ENCODE results near the gene SYP. TPM values are rescaled to one million over a fixed set of nuclear protein-coding genes. Genes with fewer than 3 reads are reported as not detected.

The SYP gene
- total RNA-seq, 1 experiment from 2014 or later: 0.75 TPM

DNA sequence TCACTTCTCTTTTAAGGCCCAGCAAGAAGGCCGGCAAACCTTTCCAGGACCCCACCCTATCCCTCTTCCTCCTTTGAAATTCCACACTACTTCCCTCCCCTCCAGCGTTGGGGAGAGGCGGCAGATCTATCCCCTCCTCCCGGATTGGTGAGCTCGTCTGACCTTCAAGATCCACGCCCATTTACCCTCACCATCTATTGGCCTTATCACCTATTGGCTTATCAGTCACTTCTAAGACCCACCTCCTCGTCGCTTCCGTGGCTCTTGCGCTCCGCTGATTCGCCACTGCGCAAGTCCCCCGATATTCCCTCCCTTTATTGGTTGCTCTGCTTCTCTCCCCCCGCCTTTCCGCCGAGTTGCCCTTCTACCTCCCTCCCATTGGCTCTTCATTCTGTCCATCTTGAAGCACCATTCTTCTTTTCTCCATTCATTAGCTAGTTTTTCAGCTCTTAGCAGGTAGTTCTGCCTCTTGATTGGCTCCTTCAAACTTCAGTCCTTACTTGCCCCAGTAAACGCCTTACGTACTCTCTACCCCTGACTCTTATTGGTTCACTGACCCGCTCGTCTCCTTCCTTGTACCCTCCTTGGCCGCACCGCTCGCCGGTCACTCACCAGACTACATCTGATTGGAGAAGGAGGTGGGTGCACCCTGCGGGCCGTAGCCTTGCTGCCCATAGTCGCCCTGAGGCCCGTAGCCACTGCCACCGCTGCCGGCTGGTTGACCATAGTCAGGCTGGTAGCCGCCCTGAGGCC, 9.0 kb downstream of the SYP start:
- Mint-ChIP-seq H3K27me3 (ENCODE audit: insufficient read depth, unreplicated experiment) (no peaks in the 10 kb centered on the region), H3K9me3 (ENCODE audit: unreplicated experiment) (peaks cover 6% of the 10 kb centered on the region), H3K4me1 (ENCODE audit: insufficient read depth, unreplicated experiment) (peaks cover 16% of the 10 kb centered on the region), H3K36me3 (ENCODE audit: insufficient read depth, unreplicated experiment) (peaks cover 10% of the 10 kb centered on the region), H3K4me3 (ENCODE audit: unreplicated experiment) (peak overlapping the region; percentile 83), H3K27ac (ENCODE audit: low read depth, unreplicated experiment) (peak overlapping the region; percentile 86)
- no TSS peak for BruUV-seq (replicated peaks)
- TF ChIP-seq, protein P1, sequence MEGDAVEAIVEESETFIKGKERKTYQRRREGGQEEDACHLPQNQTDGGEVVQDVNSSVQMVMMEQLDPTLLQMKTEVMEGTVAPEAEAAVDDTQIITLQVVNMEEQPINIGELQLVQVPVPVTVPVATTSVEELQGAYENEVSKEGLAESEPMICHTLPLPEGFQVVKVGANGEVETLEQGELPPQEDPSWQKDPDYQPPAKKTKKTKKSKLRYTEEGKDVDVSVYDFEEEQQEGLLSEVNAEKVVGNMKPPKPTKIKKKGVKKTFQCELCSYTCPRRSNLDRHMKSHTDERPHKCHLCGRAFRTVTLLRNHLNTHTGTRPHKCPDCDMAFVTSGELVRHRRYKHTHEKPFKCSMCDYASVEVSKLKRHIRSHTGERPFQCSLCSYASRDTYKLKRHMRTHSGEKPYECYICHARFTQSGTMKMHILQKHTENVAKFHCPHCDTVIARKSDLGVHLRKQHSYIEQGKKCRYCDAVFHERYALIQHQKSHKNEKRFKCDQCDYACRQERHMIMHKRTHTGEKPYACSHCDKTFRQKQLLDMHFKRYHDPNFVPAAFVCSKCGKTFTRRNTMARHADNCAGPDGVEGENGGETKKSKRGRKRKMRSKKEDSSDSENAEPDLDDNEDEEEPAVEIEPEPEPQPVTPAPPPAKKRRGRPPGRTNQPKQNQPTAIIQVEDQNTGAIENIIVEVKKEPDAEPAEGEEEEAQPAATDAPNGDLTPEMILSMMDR (IDR thresholded peaks at IDR 0.05; ENCODE audit: unreplicated experiment): no peak
- intact Hi-C loops (cut with micrococcal nuclease): loop anchor here (1.0 to 10.0 kb wide), 4 partner anchors 68 to 686 kb away; partner anchors contain the start of genes GPKOW, PPP1R3F and USP27X
- ChIA-PET POLR2A (interaction anchor here (0.5 to 2.7 kb wide), 20 partner anchors 10 to 1003 kb away, joined by 3 to 48 read pairs (median 4); partner anchors contain the start of genes CLCN5, PLP2, PPP1R3F and SLC35A2), CTCF (interaction anchor here (0.6 to 3.7 kb wide), 4 partner anchors 36 to 602 kb away, joined by 3 to 15 read pairs (median 3); no protein-coding TSS in a partner anchor)
- peak; percentile 97 for DNase-seq (ENCODE audit: unreplicated experiment)

DNA sequence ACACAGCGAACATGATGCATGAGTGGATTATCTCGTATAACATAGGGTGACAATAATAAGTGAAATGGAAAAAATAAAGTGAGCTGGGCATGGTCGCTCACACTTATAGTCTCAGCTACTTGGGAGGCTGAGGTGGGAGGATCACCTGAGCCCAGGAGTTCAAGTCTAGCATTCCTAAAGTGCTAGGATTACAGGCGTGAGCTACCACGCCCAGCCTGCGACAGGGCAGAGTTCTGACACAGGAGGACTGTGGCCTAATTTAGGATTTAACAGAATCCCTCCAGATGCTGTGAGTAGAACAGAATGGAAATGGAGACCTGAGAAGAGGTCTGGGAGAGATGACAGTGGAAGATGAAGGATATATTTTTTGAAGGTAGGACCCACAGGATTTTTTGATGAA, 10.4 kb downstream of the SYP start:
- peaks cover 6% of the 10 kb centered on the region for H3K9me3 Mint-ChIP-seq (ENCODE audit: unreplicated experiment)
- DNase-seq (ENCODE audit: unreplicated experiment): no peak
- peaks cover 16% of the 10 kb centered on the region for H3K4me1 Mint-ChIP-seq (ENCODE audit: insufficient read depth, unreplicated experiment)
- ChIA-PET CTCF (interaction anchor here (0.6 to 3.7 kb wide), 5 partner anchors 25 to 649 kb away, joined by 3 to 15 read pairs (median 5); no protein-coding TSS in a partner anchor), POLR2A (interaction anchor here (0.6 to 2.7 kb wide), 8 partner anchors 14 to 1952 kb away, joined by 3 to 48 read pairs (median 4); partner anchors contain the start of gene PLP2)
- BruUV-seq (replicated peaks): no TSS peak
- peak overlapping the region; percentile 83 for H3K4me3 Mint-ChIP-seq (ENCODE audit: unreplicated experiment)
- peak overlapping the region; percentile 86 for H3K27ac Mint-ChIP-seq (ENCODE audit: low read depth, unreplicated experiment)
- TF ChIP-seq, protein P1 (IDR thresholded peaks at IDR 0.05; ENCODE audit: unreplicated experiment): no peak
- intact Hi-C loops (cut with micrococcal nuclease): loop anchor here (5.0 to 10.0 kb wide), 2 partner anchors 565 to 688 kb away; partner anchors contain the start of gene USP27X
- H3K27me3 Mint-ChIP-seq (ENCODE audit: insufficient read depth, unreplicated experiment): no peaks in the 10 kb centered on the region
- peaks cover 10% of the 10 kb centered on the region for H3K36me3 Mint-ChIP-seq (ENCODE audit: insufficient read depth, unreplicated experiment)

DNA sequence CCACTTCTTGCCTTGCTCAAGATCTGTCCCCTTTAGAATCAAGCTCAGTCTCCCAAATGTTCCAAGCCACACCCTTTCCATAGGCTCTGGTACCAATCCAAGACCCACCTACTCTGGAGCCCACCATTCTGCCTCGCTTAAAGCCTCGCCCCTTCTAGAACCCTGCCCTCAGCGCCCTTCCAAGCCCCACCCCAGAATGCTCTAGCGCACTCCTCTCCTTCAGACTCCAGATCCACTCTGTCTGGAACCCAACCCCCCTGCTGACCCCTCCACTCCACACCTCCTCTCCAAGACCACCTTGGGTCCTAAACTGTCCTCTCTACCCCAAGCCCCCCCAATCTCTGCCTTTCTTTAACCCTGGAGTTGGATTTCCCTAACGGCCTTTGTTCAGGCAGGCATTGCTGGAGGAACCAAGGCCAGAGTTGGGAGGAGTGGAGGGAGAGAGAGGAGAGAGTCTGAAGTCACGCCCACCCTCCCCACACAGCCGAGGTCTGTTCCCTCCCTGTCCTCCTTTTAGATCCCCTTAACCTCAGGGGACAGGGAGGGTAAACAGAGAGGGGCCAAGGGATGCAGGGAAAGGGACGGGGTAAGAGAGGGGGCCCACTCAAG, 11.4 kb downstream of the SYP start:
- no TSS peak for BruUV-seq (replicated peaks)
- DNase-seq (ENCODE audit: unreplicated experiment): no peak
- Mint-ChIP-seq H3K9me3 (ENCODE audit: unreplicated experiment) (peaks cover 6% of the 10 kb centered on the region), H3K36me3 (ENCODE audit: insufficient read depth, unreplicated experiment) (peaks cover 17% of the 10 kb centered on the region), H3K27ac (ENCODE audit: low read depth, unreplicated experiment) (no peak overlapping the region), H3K4me1 (ENCODE audit: insufficient read depth, unreplicated experiment) (peaks cover 16% of the 10 kb centered on the region), H3K4me3 (ENCODE audit: unreplicated experiment) (no peak overlapping the region), H3K27me3 (ENCODE audit: insufficient read depth, unreplicated experiment) (no peaks in the 10 kb centered on the region)
- intact Hi-C loops (cut with micrococcal nuclease): no loop called here
- ChIA-PET CTCF (no interaction called here), POLR2A (interaction anchor here (0.5 to 1.0 kb wide), 3 partner anchors 21 to 721 kb away, joined by 3 to 4 read pairs (median 4); no protein-coding TSS in a partner anchor)
- TF ChIP-seq, protein P1 (IDR thresholded peaks at IDR 0.05; ENCODE audit: unreplicated experiment): no peak

DNA sequence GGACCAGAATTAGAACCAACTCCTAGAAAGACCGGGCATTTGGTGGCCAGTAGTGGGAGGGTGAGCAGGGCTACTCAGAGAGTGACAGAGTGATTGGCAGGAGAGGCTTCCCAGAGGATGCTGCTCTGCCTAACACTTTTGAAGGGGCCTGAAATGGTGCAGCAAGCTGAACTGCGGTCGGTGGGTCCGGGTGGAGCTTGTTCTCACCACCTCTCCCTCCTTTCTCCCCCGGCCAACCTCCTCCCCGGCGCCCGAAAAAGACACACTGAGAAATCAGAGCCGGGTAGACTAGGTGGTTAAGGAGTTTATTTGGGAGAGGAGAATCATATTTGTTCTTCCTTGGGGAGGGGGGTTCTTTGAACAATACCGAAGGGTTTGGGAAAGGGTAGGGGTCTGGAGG, 12.5 kb downstream of the SYP start:
- H3K27ac Mint-ChIP-seq (ENCODE audit: low read depth, unreplicated experiment): no peak overlapping the region
- POLR2A ChIA-PET: interaction anchor here (1.0 kb wide), 1 partner anchor 21 kb away, joined by 4 read pairs; no protein-coding TSS in a partner anchor
- peaks cover 17% of the 10 kb centered on the region for H3K36me3 Mint-ChIP-seq (ENCODE audit: insufficient read depth, unreplicated experiment)
- peaks cover 6% of the 10 kb centered on the region for H3K9me3 Mint-ChIP-seq (ENCODE audit: unreplicated experiment)
- CTCF ChIA-PET: interaction anchor here (0.6 kb wide), 1 partner anchor 8 kb away, joined by 3 read pairs; no protein-coding TSS in a partner anchor
- DNase-seq (ENCODE audit: unreplicated experiment): no peak
- no peak overlapping the region for H3K4me3 Mint-ChIP-seq (ENCODE audit: unreplicated experiment)
- intact Hi-C loops (cut with micrococcal nuclease): no loop called here
- BruUV-seq (replicated peaks): no TSS peak
- TF ChIP-seq, protein P1 (IDR thresholded peaks at IDR 0.05; ENCODE audit: unreplicated experiment): no peak
- H3K27me3 Mint-ChIP-seq (ENCODE audit: insufficient read depth, unreplicated experiment): no peaks in the 10 kb centered on the region
- H3K4me1 Mint-ChIP-seq (ENCODE audit: insufficient read depth, unreplicated experiment): peaks cover 16% of the 10 kb centered on the region

Measured in MCF 10A (cell line).